Suprapubic skin (tissue), 4 donors: Measurements from ENCODE around the gene ASCC1.
"Not testable (repeated sequence)": the region's sequence is repeated elsewhere in the genome, so short reads cannot be mapped to it uniquely, and the experiment has no call there.

Experiments used
- CTCF ChIP-seq, 2 donors: fragments of 200-600 bp in 1 of 2; fragments of 450-650 bp in 1 of 2; sonication (generic) in 1 of 2; IDR thresholded peaks; one replicate each; pipeline ENCODE4 v1.5.1; 2016 to 2019; ENCODE audit warnings: antibody characterized with exemption in 2 of 2, mild to moderate bottlenecking in 1 of 2, moderate library complexity in 1 of 2
- EP300 ChIP-seq: sonication (generic); formaldehyde crosslinking; IDR thresholded peaks from one replicate; pipeline ENCODE4 v1.6.1; 2017; ENCODE audit warnings: antibody characterized with exemption
- POLR2AphosphoS5 ChIP-seq, 3 donors: sonication (generic); formaldehyde crosslinking; IDR thresholded peaks; one replicate each; pipeline ENCODE4 v1.6.1; 2017; ENCODE audit warnings: antibody characterized with exemption in 3 of 3

- not testable (repeated sequence) for TF ChIP-seq EP300; CTCF (IDR thresholded peaks at IDR 0.05); POLR2AphosphoS5 (IDR thresholded peaks at IDR 0.05)
Measured at GRCh38 chr10:72147324-72147584, 68.8 kb downstream of the ASCC1 start.
